CD8-positive, alpha-beta memory T cell (primary cell): ENCODE measurements around the gene ZNF24. TPM values are rescaled to one million over a fixed set of nuclear protein-coding genes. Genes with fewer than 3 reads are reported as not detected.

Experiments
- CTCF ChIA-PET: fragments of 350-600 bp; sonication (Branson Sonifier 250); formaldehyde crosslinking; loops from one replicate; lab custom pipeline; 2021; ENCODE audit warnings: antibody characterized with exemption; lab: Charles Lee
- POLR2A ChIA-PET: fragments of 350-600 bp; sonication (Branson Sonifier 250); formaldehyde crosslinking; loops from one replicate; lab custom pipeline; 2021; ENCODE audit warnings: antibody characterized with exemption; lab: Charles Lee
- DNase-seq, 5 donors: peaks; one replicate each; pipeline versions ENCODE4 v3.0.0 to v3.0.0-alpha.2; 2020 to 2022; ENCODE audit warnings: mixed read lengths in 1 of 5
- H3K27ac ChIP-seq: one replicate; pipeline ENCODE4 v1.7.0; 2013; ENCODE audit warnings: low read depth, mild to moderate bottlenecking, low read length, moderate library complexity
- H3K27me3 ChIP-seq: 2 replicates; pipeline ENCODE4 v1.7.0; 2013; ENCODE audit warnings: low read length, mild to moderate bottlenecking; ENCODE audit not compliant: insufficient read depth, poor library complexity, severe bottlenecking
- H3K36me3 ChIP-seq: 2 replicates; pipeline ENCODE4 v1.7.0; 2013; ENCODE audit warnings: mild to moderate bottlenecking, low read length, moderate library complexity; ENCODE audit not compliant: insufficient read depth
- H3K4me1 ChIP-seq: 2 replicates; pipeline ENCODE4 v1.7.0; 2013; ENCODE audit warnings: mild to moderate bottlenecking, low read length, moderate library complexity; ENCODE audit not compliant: insufficient read depth
- H3K4me3 ChIP-seq: 2 replicates; pipeline ENCODE4 v1.7.0; 2013; ENCODE audit warnings: mild to moderate bottlenecking, low read length
- H3K9me3 ChIP-seq: 2 replicates; pipeline ENCODE4 v1.7.0; 2013; ENCODE audit warnings: mild to moderate bottlenecking, low read length
- H3K27ac Mint-ChIP-seq, 8 donors: one replicate each; pipeline ENCODE4 v1.8.0; 2020 to 2021; ENCODE audit warnings: mixed read lengths in 8 of 8, mild to moderate bottlenecking in 6 of 8, inconsistent platforms in 3 of 8, moderate library complexity in 3 of 8
- H3K27me3 Mint-ChIP-seq, 2 donors: one replicate each; pipeline ENCODE4 v1.8.0; 2020 to 2021; ENCODE audit warnings: mixed read lengths in 2 of 2, mild to moderate bottlenecking in 1 of 2, moderate library complexity in 1 of 2
- H3K36me3 Mint-ChIP-seq, 3 donors: one replicate each; pipeline ENCODE4 v1.8.0; 2020 to 2021; ENCODE audit warnings: mixed read lengths in 3 of 3, inconsistent platforms in 1 of 3, mild to moderate bottlenecking in 1 of 3
- H3K4me1 Mint-ChIP-seq, 3 donors: one replicate each; pipeline ENCODE4 v1.8.0; 2020 to 2021; ENCODE audit warnings: mixed read lengths in 3 of 3, inconsistent platforms in 1 of 3, mild to moderate bottlenecking in 1 of 3
- H3K4me3 Mint-ChIP-seq, 7 donors: one replicate each; pipeline ENCODE4 v1.8.0; 2020 to 2021; ENCODE audit warnings: mixed read lengths in 7 of 7, mild to moderate bottlenecking in 6 of 7, moderate library complexity in 4 of 7, inconsistent platforms in 2 of 7
- H3K9me3 Mint-ChIP-seq, 5 donors: one replicate each; pipeline ENCODE4 v1.8.0; 2020 to 2022; ENCODE audit warnings: mixed read lengths in 5 of 5, mild to moderate bottlenecking in 3 of 5, moderate library complexity in 2 of 5, inconsistent platforms in 1 of 5
- polyA plus RNA-seq: library from polyadenylated mRNA; unstranded; fragments of 300-500 nt; fragmentation: Illumina TruSeq; gene quantifications from one replicate; pipeline ENCODE4 v1.2.3, GENCODE V29; 2021
- total RNA-seq, 2 experiments: library from RNA; stranded (reverse); gene quantifications; one replicate each; pipeline ENCODE4 v1.2.3, GENCODE V29; 2021

ZNF24 gene
- total and polyA plus RNA-seq, 3 experiments from 2014 or later = 52.1 to 100 (median 52.6) TPM

GRCh38 chr18:35289727-35290093 is 54.5 kb downstream of the ZNF24 start:
- H3K9me3 Mint-ChIP-seq = peaks cover 0 to 6% (median 0%) of the 10 kb centered on the region in 5 donors
- peaks cover 10 to 32% (median 13%) of the 10 kb centered on the region in 3 donors for H3K36me3 Mint-ChIP-seq
- Histone ChIP-seq H3K9me3 (no peaks in the 10 kb centered on the region), H3K27ac (peak overlapping the region; percentile 88), H3K36me3 (no peaks in the 10 kb centered on the region), H3K4me1 (peaks cover 25% of the 10 kb centered on the region), H3K27me3 (no peaks in the 10 kb centered on the region), H3K4me3 (peak overlapping the region; percentile 96)
- peak overlapping the region; percentile 97 to 99 (median 98) for H3K4me3 Mint-ChIP-seq
- peaks cover 0 to 6% of the 10 kb centered on the region in 2 donors for H3K27me3 Mint-ChIP-seq
- ChIA-PET CTCF (interaction anchor here (0.6 to 2.5 kb wide), 5 partner anchors 22 to 1604 kb away, joined by 3 to 15 read pairs (median 4); partner anchors contain the start of gene ZNF24), POLR2A (interaction anchor here (0.5 to 1.1 kb wide), 5 partner anchors 22 to 678 kb away, joined by 3 to 6 read pairs (median 4); partner anchors contain the start of genes ZNF24 and ZNF397)
- peaks cover 48 to 76% (median 70%) of the 10 kb centered on the region in 3 donors for H3K4me1 Mint-ChIP-seq
- peak in 1 of 5 donors; percentile 54 for DNase-seq
- H3K27ac Mint-ChIP-seq = peak overlapping the region; percentile 90 to 99 (median 98)

DNA sequence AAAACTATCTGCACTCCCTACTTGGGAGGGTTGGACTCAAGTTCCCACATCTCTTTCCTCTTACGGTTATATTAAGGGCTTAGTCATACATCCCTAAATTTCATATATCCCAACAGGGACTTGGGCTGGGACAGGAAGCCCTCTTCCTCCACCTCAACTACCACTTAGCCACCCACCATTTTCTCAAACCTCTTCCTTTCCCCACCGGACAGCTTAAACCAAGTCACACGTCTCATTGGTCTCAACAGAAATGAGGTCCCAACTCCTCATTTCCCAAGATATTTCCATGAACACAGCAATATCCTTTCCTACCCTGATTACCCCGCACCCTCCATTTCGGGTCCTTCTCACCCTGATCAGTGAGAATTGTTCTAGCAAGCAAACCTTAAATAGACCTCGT is 54.9 kb downstream of the ZNF24 start:
- H3K27me3 ChIP-seq = no peaks in the 10 kb centered on the region
- H3K9me3 ChIP-seq = no peaks in the 10 kb centered on the region
- peaks cover 25% of the 10 kb centered on the region for H3K4me1 ChIP-seq
- peak overlapping the region; percentile 96 for H3K4me3 ChIP-seq
- peaks cover 0 to 6% (median 0%) of the 10 kb centered on the region in 5 donors for H3K9me3 Mint-ChIP-seq
- H3K4me3 Mint-ChIP-seq = peak overlapping the region; percentile 97 to 99 (median 98)
- no peak for DNase-seq
- H3K27ac Mint-ChIP-seq = peak overlapping the region; percentile 90 to 99 (median 98)
- POLR2A ChIA-PET = interaction anchor here (0.9 kb wide), 1 partner anchor 55 kb away, joined by 4 read pairs; the partner anchor contains the start of gene ZNF24
- CTCF ChIA-PET = interaction anchor here (1.1 to 2.5 kb wide), 2 partner anchors 21 to 55 kb away, joined by 5 to 15 read pairs; partner anchors contain the start of gene ZNF24
- H3K36me3 Mint-ChIP-seq = peaks cover 7 to 28% (median 12%) of the 10 kb centered on the region in 3 donors
- peaks cover 44 to 71% (median 66%) of the 10 kb centered on the region in 3 donors for H3K4me1 Mint-ChIP-seq
- H3K27me3 Mint-ChIP-seq = peaks cover 0 to 6% of the 10 kb centered on the region in 2 donors
- H3K27ac ChIP-seq = peak overlapping the region; percentile 88
- H3K36me3 ChIP-seq = no peaks in the 10 kb centered on the region

DNA sequence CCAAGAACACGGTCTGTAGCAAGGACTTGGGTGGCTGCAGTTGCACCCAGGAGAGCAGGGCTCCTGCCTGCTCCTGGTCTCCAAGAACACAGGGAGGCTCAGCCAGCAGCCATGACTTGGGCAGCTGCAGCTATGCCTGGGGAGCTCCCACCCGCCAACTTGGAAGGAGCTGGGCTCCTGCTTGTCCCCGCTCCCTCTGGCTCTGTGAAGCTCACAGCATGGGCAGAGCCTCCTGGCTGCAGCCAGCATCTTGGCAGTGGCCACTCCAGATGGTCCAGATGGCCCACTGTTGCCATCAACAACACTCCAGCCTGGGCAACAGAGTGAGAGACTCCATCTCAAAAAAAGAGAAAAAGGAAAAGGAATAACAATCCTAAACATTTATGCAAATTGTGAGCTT is 59.4 kb downstream of the ZNF24 start:
- no peak overlapping the region for H3K27ac Mint-ChIP-seq
- CTCF ChIA-PET = interaction anchor here (1.5 kb wide), 1 partner anchor 17 kb away, joined by 3 read pairs; no protein-coding TSS in a partner anchor
- no peak overlapping the region for H3K4me3 Mint-ChIP-seq
- Histone ChIP-seq H3K36me3 (no peaks in the 10 kb centered on the region), H3K4me3 (no peak overlapping the region), H3K9me3 (no peaks in the 10 kb centered on the region), H3K4me1 (peaks cover 7% of the 10 kb centered on the region), H3K27me3 (no peaks in the 10 kb centered on the region), H3K27ac (no peak overlapping the region)
- H3K27me3 Mint-ChIP-seq = no peaks in the 10 kb centered on the region
- H3K36me3 Mint-ChIP-seq = peaks cover 12 to 19% (median 17%) of the 10 kb centered on the region in 3 donors
- H3K9me3 Mint-ChIP-seq = peaks cover 0 to 6% (median 0%) of the 10 kb centered on the region in 5 donors
- POLR2A ChIA-PET = no interaction called here
- no peak for DNase-seq
- peaks cover 15 to 32% (median 27%) of the 10 kb centered on the region in 3 donors for H3K4me1 Mint-ChIP-seq

GRCh38 chr18:35283923-35284794 is 60.1 kb downstream of the ZNF24 start:
- Histone ChIP-seq H3K27ac (no peak overlapping the region), H3K9me3 (no peaks in the 10 kb centered on the region), H3K4me1 (peaks cover 1% of the 10 kb centered on the region), H3K27me3 (no peaks in the 10 kb centered on the region), H3K4me3 (no peak overlapping the region), H3K36me3 (no peaks in the 10 kb centered on the region)
- Mint-ChIP-seq H3K9me3 (peaks cover 0 to 6% (median 0%) of the 10 kb centered on the region in 5 donors), H3K4me3 (no peak overlapping the region), H3K27ac (no peak overlapping the region), H3K4me1 (peaks cover 9 to 27% (median 20%) of the 10 kb centered on the region in 3 donors), H3K36me3 (peaks cover 9 to 21% (median 18%) of the 10 kb centered on the region in 3 donors), H3K27me3 (no peaks in the 10 kb centered on the region)
- ChIA-PET POLR2A (interaction anchor here (1.0 kb wide), 1 partner anchor 17 kb away, joined by 3 read pairs; no protein-coding TSS in a partner anchor), CTCF (interaction anchor here (1.5 kb wide), 1 partner anchor 16 kb away, joined by 3 read pairs; no protein-coding TSS in a partner anchor)
- DNase-seq = no peak

DNA sequence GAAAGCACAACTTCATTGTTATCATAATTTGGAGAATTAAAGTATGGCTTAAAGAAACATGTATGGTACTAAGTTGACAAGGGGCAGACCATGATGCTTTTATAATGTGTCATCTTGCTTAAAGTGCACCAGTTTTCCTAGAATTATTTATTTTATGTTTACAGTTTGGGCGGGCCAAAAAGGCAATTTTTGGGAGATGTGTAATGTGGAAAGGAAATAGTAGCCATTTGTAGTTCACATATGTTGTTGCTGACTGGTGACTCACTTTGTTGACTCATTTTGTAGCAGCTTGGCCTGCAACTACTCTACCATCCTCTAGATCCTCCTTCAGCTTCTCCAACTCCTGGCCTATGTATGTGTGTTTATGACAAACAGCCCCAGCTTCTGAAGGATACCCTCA is 61.9 kb downstream of the ZNF24 start:
- Mint-ChIP-seq H3K9me3 (peaks cover 0 to 6% (median 0%) of the 10 kb centered on the region in 5 donors), H3K36me3 (peaks cover 9 to 31% (median 21%) of the 10 kb centered on the region in 3 donors), H3K27ac (no peak overlapping the region), H3K4me1 (peaks cover 5 to 12% (median 9%) of the 10 kb centered on the region in 3 donors), H3K27me3 (no peaks in the 10 kb centered on the region), H3K4me3 (no peak overlapping the region)
- H3K27me3 ChIP-seq = no peaks in the 10 kb centered on the region
- no peak for DNase-seq
- H3K4me3 ChIP-seq = no peak overlapping the region
- no peaks in the 10 kb centered on the region for H3K9me3 ChIP-seq
- H3K36me3 ChIP-seq = no peaks in the 10 kb centered on the region
- no peak overlapping the region for H3K27ac ChIP-seq
- ChIA-PET POLR2A (no interaction called here), CTCF (no interaction called here)
- no peaks in the 10 kb centered on the region for H3K4me1 ChIP-seq

Other genes with a start within 250 kb of the ZNF24 start
- gene ZNF397, start 103.4 kb downstream of the ZNF24 start, total RNA-seq = 10 to 100 TPM; 20.9 to 22.5 TPM
- 6.7 TPM for gene ZNF397, start 103.4 kb downstream of the ZNF24 start, polyA plus RNA-seq
- 10 to 100 TPM in 1 of 2 experiments, 1 to 10 TPM in 1; 8.9 to 10.8 TPM for gene ZSCAN30, start 54.2 kb downstream of the ZNF24 start, total RNA-seq
- gene ZSCAN30, start 54.2 kb downstream of the ZNF24 start, polyA plus RNA-seq = 3.0 TPM
- gene ZNF396, start 32.9 kb upstream of the ZNF24 start, total RNA-seq = 1 to 10 TPM; 1.2 to 1.7 TPM
- 0.87 TPM for gene ZNF396, start 32.9 kb upstream of the ZNF24 start, polyA plus RNA-seq
- gene INO80C, start 153.5 kb upstream of the ZNF24 start, total RNA-seq = 10 to 100 TPM; 27.0 to 28.5 TPM
- gene INO80C, start 153.5 kb upstream of the ZNF24 start, polyA plus RNA-seq = 16.6 TPM
- gene GALNT1, start 237.3 kb upstream of the ZNF24 start, total RNA-seq = 10 to 100 TPM; 43.9 to 46.1 TPM
- 54.8 TPM for gene GALNT1, start 237.3 kb upstream of the ZNF24 start, polyA plus RNA-seq